Measurements from ENCODE around the gene KRT25.

DNA sequence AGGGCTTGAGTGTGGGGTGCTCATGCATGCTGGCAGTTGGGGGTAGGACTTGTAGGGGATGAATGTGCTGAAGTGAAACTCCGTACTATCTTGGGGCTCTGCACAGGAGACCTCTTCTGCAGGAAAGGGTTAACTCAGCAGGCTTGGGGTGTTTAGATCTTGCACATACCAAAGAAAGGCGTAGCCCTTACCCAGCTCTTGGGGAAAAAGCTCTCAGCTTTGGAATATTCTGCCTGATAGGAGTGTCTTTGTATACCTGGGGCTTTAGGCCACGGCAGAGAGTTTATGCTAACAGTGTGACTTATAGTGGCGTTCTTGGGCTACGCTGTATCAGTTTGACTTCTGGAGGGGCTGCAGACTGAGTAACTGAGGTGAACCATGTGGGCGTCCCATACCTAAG lies 21.1 kb downstream of the KRT25 start:
- TF ChIP-seq, protein P1, sequence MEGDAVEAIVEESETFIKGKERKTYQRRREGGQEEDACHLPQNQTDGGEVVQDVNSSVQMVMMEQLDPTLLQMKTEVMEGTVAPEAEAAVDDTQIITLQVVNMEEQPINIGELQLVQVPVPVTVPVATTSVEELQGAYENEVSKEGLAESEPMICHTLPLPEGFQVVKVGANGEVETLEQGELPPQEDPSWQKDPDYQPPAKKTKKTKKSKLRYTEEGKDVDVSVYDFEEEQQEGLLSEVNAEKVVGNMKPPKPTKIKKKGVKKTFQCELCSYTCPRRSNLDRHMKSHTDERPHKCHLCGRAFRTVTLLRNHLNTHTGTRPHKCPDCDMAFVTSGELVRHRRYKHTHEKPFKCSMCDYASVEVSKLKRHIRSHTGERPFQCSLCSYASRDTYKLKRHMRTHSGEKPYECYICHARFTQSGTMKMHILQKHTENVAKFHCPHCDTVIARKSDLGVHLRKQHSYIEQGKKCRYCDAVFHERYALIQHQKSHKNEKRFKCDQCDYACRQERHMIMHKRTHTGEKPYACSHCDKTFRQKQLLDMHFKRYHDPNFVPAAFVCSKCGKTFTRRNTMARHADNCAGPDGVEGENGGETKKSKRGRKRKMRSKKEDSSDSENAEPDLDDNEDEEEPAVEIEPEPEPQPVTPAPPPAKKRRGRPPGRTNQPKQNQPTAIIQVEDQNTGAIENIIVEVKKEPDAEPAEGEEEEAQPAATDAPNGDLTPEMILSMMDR (conservative IDR thresholded peaks at IDR 0.05 in 1 of 2, IDR thresholded peaks at IDR 0.05 in 1 of 2; ENCODE audit: extremely low read depth in 1 of 2, insufficient read depth in 1 of 2, low read depth in 1 of 2, low read length in 2 of 2), result no peak
- no peak for TF ChIP-seq EZH2 (IDR thresholded peaks at IDR 0.05; ENCODE audit: borderline replicate concordance, low read length)
